GM21423 (cell line): ENCODE data around the gene SUN2.

Experiments
- ATAC-seq: cut with Tn5 transposase; IDR thresholded peaks from one replicate; pipeline ENCODE4 v1.9.1; 2021; ENCODE audit warnings: mild to moderate bottlenecking, moderate library complexity; ENCODE audit not compliant: unreplicated experiment

Gene SUN2

DNA sequence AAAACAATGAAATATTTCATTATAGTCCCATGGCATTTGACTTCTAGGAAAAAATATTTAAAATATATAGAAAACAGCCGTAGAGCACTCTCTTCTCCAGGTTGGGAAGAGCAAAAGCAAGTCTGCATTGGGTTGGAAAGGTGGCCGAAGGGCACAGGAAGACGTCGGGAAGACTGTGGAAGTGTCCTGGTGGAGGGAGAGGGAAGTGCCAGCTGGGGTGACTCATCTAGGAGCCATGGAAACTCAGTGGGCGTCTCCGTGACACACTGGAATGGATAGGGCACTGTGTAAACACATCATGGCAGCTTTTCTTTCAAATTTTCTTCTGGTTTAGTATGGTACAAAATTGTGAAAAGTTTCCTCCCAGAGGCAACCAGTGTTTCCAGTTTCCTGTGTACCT is 37.4 kb downstream of the SUN2 start:
- ATAC-seq, result no peak

DNA sequence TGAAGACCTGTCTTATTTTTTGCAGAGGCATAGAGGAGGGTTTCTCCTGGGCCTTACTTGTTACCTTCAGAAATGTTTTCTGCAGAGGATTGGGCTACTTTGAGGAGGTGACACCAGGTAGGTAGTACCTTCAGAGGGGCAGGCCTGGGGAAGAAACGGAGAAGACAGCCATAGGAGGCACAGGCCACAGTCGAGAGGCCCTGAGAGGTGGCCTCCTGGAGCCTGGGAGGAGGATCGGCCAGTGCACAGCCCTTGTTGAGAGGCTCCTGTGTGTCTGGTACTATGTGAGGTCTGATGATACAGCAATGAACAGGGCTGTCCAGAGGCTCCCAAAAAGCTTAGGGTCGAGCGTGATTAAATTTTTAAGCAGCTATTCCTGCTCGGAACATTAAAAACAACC is 38.6 kb downstream of the SUN2 start:
- no peak for ATAC-seq

DNA sequence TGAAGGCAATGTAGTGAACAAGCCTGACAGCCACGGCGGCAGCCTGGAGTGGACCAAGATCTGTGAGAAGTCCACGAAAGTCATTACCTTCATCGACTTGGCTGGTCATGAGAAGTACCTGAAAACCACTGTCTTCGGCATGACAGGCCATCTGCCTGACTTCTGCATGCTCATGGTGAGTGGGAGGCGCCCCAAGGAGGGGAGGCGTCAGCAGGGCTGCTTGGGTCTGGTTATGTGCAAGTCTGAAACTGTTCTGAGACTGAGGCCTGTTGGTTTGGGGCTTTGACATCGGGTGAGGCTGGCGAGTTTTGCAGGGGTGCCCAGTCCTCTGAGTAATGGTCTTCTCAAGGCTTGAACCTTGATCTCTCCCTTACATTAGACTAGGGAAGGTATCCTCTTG is 39.0 kb downstream of the SUN2 start:
- ATAC-seq, result no peak

DNA sequence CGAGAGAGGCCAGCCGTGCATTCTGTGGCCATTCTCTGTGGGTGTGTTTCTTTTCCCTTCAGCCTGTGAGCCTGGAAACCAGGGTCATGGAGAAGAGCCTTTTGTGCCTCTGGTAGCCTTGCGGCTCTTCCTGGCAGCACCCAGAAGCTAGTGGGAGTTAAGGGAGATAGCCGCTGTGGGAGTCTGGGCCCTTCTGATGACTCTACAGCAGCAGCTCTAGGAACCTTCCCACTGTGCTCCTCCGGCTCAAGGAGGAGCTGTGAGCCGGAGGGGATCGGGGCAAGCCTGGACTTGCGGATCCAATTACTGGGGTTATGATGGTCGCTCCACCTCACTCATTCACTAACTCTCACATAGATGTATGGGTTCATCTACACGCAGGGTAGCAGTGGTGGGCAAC is 39.5 kb downstream of the SUN2 start:
- ATAC-seq, result no peak

DNA sequence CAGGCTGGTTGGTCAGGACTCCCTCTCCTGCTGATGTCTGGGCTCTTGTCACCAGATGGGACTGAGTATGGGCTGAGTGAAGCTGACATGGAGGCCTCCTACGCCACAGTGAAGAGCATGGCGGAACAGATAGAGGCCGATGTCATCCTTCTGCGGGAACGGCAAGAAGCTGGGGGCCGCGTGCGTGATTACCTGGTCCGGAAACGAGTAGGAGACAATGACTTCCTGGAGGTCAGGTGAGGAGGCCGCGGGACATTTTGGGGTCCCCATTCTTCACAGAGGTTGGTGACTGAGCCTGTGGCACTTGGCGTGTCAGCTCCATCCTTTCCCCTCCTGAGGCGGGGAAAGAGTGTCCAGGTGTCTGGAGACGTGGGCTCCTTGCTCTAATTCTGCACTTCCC is 39.9 kb downstream of the SUN2 start:
- ATAC-seq, result no peak

DNA sequence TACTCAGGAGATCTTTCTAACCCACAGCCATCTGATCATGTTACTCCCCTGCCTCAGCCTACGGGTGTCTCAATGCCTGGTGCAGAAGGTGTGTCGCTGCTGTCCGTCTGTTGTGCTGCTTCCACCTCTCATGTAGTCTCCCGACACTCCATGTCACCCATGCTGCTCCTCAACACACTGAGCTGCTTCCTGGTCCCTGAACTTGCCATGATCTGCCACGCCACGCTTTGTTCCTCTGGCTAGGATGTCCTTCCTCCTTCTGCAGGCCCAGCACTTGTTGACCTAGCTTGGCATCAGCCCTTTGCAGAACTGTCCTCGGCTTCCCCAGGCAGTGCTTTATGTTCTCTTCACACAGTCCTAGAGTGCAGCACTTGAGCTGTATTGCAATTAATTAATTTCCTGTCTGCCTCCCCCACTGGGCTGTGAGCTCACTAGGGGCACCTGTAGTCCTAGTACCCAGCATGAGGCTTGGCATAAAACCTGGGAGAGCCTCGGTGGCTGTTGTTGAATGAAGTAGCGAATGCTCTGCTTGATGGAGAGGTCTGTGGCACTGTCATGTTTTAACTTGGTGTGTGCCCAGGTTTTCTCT is 40.5 kb downstream of the SUN2 start:
- no peak for ATAC-seq

DNA sequence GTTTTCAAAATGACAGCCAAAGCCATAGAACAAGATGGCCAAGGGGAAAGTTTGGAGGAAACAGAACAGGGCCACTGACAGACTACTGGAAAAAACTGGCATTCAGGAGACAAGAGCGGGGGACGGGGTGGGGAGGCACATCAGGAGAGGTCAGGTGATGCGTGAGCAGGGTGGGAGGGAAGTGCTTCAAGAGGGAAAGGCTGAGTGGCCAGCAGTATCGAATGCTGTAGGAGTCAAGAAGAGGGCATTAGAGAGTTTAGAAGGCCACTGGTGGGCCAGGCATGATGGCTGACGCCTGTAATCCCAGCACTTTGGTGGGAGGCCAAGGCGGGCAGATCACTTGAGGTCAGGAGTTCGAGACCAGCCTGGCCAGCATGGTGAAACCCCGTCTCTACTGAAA is 41.9 kb downstream of the SUN2 start:
- no peak for ATAC-seq

DNA sequence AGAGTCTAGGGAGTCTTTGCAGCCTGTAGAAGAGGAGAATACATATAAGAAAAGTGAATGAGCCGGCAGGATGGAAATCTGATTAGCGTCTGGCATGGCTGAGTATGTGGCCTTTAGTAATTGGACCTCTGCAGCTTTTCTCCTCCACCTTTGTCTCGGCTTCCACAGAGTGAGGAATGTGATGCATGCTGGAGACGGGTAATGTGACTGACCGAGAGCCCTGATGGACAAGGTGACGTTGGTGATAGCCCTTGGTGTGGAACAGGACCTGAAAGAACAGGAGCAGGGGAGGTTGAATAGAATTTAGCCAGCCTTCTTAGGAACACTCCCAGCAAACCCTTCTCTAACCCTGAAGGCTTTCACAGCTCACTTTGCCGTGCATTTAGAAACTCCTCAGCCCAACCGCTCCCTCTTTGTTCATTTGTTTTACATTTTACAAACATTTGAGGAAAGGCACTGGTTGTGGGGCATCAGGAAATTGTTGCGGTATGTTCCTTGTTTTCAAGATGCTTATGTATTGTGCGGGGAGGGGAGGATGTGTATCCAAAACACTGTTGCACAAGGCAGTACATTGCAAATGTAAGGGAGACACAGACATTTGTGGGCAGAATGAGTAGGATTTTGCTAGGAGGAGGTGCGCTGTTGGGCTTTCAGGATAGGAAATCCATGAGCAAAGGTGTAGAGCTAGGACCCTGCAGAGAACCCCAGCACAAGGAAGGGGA is 43.2 kb downstream of the SUN2 start:
- no peak for ATAC-seq

DNA sequence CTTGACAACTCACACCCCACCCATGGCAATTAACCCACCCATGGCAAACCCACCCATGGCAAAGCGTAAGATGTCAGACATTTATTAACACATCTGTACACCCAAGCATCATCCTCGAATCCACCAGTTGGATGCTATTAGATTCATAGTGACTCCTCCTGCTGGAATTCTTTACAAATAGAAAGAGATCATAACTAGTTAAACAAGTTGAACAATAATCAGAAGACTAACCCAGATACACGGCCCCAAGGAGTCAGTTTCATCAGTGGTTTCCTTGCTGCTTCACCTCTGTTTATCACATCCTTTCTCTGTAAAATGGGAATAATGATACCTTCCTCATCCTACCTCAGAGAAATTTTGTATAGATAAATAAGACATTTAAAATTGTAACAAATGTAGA is 44.9 kb downstream of the SUN2 start:
- ATAC-seq, result no peak

DNA sequence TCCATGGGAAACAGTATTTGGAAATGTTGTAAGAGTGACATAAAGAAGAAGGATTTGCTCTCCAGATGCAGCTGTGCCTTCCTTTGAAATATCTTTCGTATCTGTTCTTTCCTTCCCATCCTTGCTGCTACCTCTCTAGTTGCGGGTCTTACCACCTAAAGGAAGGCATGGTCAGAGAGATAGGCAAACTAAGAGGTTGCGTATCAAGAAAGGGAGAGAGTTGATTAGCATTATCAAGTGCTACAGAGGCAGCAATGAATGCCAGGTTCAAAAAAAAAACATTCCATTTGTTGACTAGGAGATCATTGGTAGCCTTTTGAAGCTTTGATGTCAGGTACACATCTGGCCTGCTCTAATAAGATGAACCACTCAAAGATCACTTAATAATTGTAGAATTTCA is 45.4 kb downstream of the SUN2 start:
- no peak for ATAC-seq

DNA sequence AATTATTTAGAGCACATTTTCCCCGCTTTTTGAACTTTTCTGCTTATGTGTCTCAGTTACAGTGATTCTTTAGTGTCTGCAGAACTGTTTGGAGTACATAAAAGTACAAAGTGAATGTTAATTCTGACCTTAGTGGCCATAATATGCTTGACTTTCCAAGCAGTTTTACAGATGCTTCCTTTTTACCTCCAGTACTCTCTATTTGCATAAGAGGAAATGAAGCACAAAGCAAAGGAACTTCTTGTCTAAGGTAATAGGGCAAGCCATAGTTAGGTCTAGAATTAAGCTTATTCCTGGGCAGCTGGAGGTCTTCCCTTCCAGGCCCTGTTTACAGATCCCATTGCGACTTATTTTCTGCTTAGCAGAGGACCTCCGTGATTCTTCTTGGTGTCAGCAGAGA is 46.5 kb downstream of the SUN2 start:
- no peak for ATAC-seq

DNA sequence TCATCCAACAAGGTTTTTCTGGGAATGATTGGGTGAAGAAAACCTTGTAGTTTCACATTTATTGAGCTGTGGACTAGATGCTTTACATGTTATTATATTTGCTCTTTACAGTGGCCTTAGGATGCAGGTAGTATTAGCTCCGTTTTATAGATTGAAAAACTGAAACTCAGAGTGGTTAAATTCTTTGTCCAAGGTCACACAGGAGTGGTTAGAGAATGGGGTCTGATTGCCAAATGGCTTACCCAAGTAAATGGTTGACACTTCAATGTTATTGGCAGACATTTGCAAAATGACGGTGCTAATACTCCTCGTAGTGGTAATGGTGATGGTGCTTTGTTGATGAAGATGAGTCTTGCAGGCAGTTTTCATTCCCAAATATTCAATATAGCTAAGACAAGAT is 47.8 kb downstream of the SUN2 start:
- no peak for ATAC-seq

DNA sequence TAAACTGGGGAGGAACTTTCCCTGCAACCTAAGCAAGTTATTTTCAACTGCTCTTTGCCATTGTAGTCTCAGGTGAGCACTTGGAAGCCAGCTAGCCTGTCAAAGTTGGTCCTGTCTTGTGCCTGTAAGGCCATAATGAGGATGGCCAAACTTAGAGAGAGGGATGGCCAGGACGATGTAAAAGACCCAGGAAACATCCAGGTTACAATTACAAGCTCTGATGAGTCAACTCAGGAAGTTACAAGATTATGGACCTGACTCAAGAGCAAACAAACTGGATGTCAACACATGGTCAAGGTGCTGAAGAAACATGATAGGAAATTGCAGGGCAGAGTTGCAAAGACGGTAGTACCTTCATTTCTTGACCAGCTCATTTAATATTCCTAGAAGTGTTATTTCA is 48.5 kb downstream of the SUN2 start:
- no peak for ATAC-seq

DNA sequence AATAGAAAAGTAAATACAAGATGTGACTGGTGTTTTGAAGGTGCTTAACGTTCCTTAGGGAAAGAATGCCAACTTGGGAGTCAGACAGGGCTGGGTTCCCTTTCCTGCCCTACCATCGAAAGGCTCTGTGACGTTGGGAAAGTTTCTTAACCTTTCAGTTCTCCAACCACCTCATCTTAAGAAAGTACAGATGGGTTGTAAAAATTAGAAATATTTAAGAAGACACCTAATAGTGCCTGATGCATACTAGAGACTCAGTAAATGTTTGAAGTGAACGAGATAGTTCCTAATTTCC is 49.0 kb downstream of the SUN2 start:
- ATAC-seq, result no peak

DNA sequence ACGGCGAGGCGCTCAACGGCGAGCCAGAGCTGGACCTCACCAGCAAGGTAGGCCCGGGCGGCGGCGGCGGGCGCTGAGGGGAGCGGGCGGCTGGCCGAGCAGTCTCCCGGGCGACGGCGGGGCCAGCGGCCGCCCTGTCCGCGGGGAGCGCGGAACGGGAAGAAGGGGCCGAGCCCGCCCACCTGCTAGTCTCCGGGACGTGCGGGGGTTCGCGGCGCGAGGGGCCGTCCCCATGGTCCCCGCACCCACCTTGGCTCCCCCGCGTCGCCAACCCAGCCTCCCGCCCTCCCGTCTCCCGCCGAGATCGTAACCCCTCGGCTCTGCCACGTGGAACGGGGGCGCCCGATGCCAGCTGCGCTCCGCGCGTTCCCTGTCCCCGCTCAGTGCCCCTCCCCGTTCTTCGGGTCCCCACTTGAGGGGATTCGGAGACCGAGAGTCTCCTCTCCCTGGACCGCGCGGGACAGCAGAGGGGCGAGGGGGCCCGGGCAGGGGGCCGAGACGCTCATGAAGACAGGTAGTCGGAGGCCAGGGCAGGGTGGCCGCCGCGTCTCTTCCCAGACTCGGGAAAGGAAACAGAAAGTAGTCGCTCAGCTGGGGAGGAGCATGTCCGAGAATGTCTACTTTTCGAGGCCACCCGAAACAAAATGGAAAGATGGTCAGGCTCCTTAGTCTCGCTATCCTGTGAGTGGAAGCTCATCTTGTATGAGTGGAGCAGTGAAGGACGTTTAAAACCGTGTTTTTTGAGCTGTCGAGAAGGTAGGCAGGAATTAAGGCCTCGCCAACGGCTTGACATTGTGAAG is 49.5 kb downstream of the SUN2 start:
- peak; percentile 6 for ATAC-seq

DNA sequence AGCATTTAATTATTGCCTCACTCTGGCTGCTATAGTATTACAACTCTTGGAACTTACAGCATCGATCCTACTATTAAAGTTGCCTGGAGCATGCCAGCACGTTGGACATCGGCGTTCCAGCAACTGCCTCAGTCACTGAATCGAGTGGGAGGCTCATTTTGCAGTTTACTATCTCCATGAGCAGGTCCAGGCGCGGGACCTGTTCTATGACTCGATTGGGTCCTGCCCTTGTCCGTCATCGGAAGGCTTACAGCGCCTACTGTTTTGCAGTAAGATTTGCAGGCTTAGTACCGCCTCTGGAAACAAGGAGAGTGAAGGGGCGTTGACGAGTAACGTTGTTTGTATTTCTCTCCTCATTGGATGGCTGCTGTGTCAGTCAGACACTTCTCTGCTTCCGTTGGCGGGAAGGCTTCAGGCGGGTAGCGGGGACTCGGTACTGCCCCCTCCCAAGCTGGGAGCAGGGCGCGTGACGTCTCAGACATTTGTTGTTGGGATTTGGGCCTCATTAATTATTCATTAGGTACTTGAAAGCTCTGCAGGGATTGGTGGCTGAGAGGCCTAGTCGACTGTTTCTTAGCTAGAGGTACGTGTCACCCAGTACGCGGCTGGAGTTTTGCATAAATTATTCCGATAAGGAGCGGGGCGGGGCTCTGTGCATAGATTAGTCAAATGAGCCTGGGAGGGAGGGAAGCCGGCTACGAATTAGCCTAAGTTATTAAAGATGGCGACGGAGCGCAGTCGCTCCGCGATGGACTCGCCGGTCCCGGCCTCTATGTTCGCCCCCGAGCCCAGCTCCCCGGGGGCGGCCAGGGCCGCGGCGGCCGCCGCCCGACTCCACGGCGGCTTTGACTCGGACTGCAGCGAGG is 50.3 kb downstream of the SUN2 start, which contains the start of gene GTPBP1:
TSS of gene GTPBP1 (plus strand) at position 710 of the 866 bp plus-strand sequence. CDS start at position 722, 12 bp downstream.
- ATAC-seq, result peak; percentile 67

DNA sequence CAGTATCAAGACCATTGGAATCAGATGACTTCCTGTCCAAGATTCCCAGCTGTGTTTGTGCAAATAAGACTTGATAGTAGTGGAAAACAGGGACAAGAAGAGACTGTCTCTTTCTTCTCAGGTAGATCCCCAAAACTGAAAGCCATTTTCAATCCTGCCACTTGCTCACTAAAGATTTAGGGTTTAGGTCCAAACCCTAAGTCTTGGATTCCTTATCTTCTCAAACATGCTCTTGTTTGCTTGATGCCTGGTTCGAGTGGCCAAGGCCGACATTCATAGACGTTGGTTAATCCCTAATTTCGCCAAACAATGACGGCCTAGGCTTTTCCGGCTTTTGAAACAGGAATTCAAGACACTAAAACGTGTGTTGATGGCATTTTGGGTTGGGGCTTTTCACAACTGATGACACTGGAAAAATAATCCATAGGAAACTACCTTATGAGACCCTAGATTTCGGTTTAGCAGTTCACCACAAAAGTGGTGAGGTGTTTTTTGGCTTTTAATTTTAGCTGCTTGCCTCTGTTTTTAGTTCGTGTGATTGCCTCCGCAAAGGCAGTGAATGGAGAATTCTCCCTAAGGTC is 51.1 kb downstream of the SUN2 start:
- ATAC-seq, result no peak

DNA sequence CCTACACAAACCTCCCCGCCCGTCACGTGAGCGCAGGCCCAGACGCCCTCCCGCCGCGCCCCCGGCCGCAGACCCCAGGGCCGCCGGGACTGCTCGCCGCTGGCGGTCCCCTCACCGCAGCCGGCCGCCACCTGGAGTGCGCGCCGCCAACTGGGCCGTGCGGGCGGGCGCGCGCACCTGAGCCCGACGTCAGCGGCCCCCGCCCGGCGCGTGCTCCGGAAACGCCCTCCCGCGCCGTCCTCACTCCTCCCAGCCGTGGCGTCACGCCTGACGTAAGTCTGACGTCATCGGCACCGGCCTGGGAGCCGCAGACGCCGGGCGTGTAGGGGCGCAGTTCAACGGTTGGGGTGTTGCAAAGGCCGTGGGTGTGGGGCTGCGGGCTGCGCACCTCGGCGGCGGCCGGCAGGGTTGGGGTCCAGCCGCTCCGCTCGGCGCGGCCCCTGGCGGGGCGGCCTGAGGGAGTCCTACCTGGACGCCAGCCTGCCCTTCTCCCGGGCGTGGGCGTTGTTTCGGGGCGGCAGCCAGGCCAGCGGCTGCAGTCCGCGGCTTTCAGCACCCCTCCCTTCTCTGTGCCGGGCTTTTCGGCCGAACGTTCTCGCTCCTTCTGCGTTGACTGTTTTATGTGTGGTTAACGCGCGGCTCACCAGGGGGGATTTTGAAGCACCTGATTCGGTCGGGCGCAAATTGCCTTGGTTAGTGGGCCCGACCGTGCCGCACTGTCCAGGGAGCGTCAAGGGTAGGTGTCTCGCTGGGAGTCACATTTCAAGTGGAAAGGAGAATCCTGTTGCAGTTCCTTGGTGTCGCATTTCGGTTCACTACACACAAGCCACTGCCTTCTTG is 54.8 kb downstream of the SUN2 start, which contains the start of gene JOSD1:
TSS of gene JOSD1 (minus strand) at position 155 of the 840 bp plus-strand sequence. CDS start 956 bp downstream, outside the sequence.
- ATAC-seq, result peak; percentile 31

DNA sequence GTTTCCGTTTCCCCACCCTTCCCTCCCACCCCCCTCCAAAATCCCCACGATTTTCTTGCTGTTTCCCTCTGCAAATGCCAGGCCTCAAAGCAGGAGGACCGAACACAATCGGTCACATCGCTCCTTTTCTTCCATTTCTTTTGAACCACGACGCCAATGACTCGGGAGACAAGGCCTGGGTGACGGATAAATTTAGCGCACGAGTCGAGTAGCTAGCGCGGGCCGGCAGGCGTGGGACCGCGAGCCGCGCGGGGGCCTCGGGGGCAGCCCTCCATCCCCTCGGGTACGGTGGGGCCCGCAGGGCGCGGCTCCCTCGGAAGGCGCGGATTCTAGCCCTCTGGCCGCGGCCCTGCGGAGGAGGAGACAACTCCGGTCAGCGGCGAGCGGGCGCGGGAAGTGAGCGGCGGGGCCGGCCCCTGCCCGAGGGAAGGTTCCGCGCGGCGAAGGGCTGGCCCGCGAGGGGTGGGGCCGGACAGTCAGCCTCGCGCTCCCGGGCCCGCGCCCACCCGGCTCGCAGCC is 55.5 kb downstream of the SUN2 start:
- no peak for ATAC-seq

DNA sequence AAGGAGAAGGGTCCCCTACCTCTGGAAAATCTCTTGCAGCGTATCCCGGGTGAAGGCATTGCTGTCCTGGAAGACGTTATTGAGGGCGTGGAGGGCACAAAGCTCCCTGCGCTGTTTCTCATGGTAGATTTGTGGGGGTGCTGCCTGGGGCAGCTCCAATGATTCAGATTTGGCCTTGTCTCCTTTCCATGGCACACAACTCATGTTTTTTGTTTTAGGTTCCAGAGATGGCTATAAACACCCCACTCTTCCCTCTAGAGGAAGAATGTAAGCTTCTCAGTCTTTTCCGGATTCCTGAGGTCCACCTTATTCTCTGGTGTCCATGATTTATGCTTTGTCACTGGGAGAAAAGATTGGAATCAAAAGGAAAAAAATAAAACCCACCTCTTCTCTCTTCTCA is 56.0 kb downstream of the SUN2 start:
- no peak for ATAC-seq
